D721Med (cell line): Measurements from ENCODE around the gene LIMK2.

ENCODE experiments used
- DNase-seq: peaks from one replicate; pipeline ENCODE4 v3.0.0; 2011; ENCODE audit warnings: low spot score; ENCODE audit not compliant: insufficient read length
- FAIRE-seq: peaks from 2 replicates; lab custom pipeline; 2011; peaks lifted over from hg19 to GRCh38; lab: Jason Lieb, UNC
- TF ChIP-seq, protein P1 (sequence below): IDR thresholded peaks from 2 replicates; pipeline ENCODE4 v1.5.1; 2012; ENCODE audit warnings: mild to moderate bottlenecking, control low read depth; ENCODE audit not compliant: insufficient read depth; ENCODE audit errors: missing control alignments

The LIMK2 gene

GRCh38 chr22:31290494-31291471 lies 78.7 kb downstream of the LIMK2 start:
- TF ChIP-seq, protein P1, sequence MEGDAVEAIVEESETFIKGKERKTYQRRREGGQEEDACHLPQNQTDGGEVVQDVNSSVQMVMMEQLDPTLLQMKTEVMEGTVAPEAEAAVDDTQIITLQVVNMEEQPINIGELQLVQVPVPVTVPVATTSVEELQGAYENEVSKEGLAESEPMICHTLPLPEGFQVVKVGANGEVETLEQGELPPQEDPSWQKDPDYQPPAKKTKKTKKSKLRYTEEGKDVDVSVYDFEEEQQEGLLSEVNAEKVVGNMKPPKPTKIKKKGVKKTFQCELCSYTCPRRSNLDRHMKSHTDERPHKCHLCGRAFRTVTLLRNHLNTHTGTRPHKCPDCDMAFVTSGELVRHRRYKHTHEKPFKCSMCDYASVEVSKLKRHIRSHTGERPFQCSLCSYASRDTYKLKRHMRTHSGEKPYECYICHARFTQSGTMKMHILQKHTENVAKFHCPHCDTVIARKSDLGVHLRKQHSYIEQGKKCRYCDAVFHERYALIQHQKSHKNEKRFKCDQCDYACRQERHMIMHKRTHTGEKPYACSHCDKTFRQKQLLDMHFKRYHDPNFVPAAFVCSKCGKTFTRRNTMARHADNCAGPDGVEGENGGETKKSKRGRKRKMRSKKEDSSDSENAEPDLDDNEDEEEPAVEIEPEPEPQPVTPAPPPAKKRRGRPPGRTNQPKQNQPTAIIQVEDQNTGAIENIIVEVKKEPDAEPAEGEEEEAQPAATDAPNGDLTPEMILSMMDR, result no peak
- FAIRE-seq, result no peak
- DNase-seq, result peak; percentile 75

DNA sequence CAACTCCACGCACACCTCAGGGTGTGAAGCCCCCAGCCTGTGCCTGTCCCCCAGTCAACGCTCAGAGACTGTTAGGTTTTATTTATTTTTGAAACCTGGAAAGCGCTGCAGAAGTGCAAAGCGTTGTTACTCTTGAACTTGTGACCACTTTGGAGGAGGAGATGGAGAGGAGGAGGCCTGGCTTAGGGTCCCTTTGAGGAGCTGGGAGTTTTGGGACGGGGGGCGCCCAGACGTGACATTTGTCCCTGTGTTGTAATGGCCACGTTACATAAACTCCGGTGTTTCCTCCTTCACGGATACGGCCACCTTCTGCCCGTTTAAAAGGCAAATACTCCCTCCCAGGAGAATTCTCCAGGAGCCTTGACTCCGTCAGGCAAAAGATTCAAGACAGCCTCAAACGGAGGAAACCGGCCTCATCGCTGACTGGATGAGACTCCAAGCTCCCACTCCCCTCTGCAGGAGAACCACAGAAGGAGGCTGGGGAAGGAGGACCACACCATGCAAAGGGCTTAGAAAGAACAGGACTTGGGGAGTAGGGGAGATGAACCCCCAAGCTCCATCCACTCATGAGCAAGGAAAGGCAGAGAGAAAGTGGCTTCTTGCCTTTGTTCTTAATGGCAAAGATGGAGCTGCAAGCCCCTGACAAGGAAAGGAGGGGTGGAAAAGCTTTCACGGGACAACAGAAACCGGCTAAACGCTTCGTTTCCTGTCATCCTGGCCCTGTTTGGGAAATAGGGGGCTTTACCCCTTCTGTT lies 79.6 kb downstream of the LIMK2 start:
- FAIRE-seq (no peak), DNase-seq (no peak)
- TF ChIP-seq, protein P1, result no peak

GRCh38 chr22:31292236-31292989 lies 80.3 kb downstream of the LIMK2 start, which contains the start of gene PIK3IP1:
Gene PIK3IP1, minus strand, starts transcription at chr22:31292488. Its CDS starts 144 bp downstream, at chr22:31292344.
- DNase-seq (no peak), FAIRE-seq (no peak)
- TF ChIP-seq, protein P1, result peak; percentile 60

DNA sequence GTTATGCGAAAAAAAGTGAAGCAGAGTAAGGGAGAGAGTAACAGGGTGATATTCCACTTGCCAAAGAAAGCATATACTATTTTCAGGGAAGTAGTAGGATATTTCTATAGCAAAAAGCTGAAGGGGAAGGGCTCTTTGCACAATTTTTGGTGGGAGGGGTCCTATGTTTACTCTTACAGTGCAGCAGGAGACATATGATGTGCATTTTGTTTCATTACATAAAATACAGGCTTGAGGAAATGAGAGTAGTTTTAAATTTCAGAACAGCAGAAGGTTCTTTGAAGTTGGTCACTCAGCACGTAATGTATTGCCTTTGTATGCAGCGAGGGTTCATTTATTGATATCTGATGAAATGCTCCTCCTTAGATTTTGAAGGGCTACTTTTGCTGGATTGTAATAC lies 83.3 kb downstream of the LIMK2 start:
- DNase-seq, result no peak
- no peak for FAIRE-seq
- TF ChIP-seq, protein P1, result no peak

GRCh38 chr22:31295831-31296657 lies 83.9 kb downstream of the LIMK2 start:
- DNase-seq (no peak), FAIRE-seq (no peak)
- TF ChIP-seq, protein P1, result no peak

DNA sequence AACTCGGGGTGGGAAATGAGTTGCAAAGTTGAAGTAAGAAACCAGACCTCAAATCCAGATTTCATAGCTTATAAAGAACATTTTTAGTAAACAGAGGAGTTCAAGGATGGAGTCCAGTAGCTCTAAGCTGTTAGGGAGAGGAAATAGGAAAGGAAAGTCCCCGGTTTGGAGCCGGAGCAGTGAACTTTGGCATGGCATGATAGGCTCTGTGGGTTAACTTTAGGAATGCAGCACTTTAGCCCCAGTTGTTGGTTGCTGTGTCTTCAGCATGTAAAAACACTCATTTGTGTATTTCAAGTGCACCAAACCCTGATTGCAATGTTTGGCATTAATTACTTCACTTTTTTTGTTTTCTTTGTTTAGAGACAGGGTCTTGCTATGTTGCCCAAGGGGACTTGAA lies 88.8 kb downstream of the LIMK2 start:
- no peak for DNase-seq
- no peak for FAIRE-seq
- TF ChIP-seq, protein P1, result no peak
